Ascending aorta (tissue), 2 donors: Measurements from ENCODE around the gene JUP. TPM values are rescaled to one million over a fixed set of nuclear protein-coding genes. Genes with fewer than 3 reads are reported as not detected.

Source experiments
- DNase-seq, 2 donors: peaks; one replicate each; pipeline ENCODE4 v3.0.0-alpha.2; 2019; ENCODE audit warnings: low spot score in 2 of 2
- H3K27ac ChIP-seq, 2 donors: fragments of 200-600 bp; sonication (generic); one replicate each; pipeline ENCODE4 v1.5.1; 2016 to 2017; ENCODE audit warnings: mild to moderate bottlenecking in 1 of 2
- H3K27me3 ChIP-seq: fragments of 200-600 bp; sonication (generic); one replicate; pipeline ENCODE4 v1.5.1; 2017
- H3K36me3 ChIP-seq, 2 donors: fragments of 200-600 bp; sonication (generic); one replicate each; pipeline ENCODE4 v1.5.1; 2016
- H3K4me1 ChIP-seq, 2 donors: fragments of 200-600 bp; sonication (generic); one replicate each; pipeline ENCODE4 v1.5.1; 2016 to 2017; ENCODE audit warnings: mild to moderate bottlenecking in 1 of 2
- H3K4me3 ChIP-seq, 2 donors: fragments of 200-600 bp; sonication (generic); one replicate each; pipeline ENCODE4 v1.5.1; 2016 to 2017; ENCODE audit warnings: mild to moderate bottlenecking in 1 of 2
- H3K9me3 ChIP-seq, 2 donors: fragments of 200-600 bp; sonication (generic); one replicate each; pipeline ENCODE4 v1.5.1; 2016
- intact Hi-C: fragments of 100-400 bp; cut with DNase I; formaldehyde crosslinking; loops from one replicate; pipeline ENCODE4 v1.15.1; 2023
- total RNA-seq: library from RNA; depleted of rRNA; stranded (reverse); fragments of >200 nt; gene quantifications from one replicate; pipeline ENCODE4 v1.1.0, GENCODE V29; 2016
- TF ChIP-seq, protein P1 (sequence below), 3 experiments: fragments of 200-600 bp in 2 of 3; fragments of 450-650 bp in 1 of 3; sonication (generic) in 2 of 3; IDR thresholded peaks; one replicate each; pipeline ENCODE4 v1.5.1; 2016 to 2019; ENCODE audit warnings: antibody characterized with exemption in 3 of 3, mild to moderate bottlenecking in 1 of 3, moderate library complexity in 1 of 3

JUP gene
- total RNA-seq, 1 donor from 2014 or later = 47.9 TPM

DNA sequence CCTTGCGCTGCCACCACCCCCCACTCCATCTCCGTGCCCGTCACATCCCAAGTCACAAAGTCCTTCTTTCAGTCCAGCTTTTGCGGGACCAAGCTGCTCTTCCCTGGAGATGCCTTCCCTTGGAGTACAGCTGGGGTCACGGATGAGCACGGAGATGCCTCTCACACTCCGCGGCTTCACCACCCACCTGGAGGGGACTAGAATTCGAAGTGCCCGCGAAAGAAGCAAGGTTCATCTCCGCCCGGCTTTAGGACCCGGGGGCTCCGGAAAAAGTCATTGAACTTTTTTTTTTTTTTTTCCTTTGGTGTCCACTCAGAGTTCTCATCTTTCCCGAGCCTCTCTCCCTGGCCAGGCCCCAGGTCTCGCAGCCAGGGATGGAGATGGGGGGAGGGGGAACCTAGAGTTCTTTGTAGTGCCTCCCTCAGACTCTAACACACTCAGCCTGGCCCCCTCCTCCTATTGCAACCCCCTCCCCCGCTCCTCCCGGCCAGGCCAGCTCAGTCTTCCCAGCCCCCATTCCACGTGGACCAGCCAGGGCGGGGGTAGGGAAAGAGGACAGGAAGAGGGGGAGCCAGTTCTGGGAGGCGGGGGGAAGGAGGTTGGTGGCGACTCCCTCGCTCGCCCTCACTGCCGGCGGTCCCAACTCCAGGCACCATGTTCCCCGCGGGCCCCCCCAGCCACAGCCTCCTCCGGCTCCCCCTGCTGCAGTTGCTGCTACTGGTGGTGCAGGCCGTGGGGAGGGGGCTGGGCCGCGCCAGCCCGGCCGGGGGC lies 26.1 kb upstream of the JUP start, which contains the start of gene FKBP10:
Gene FKBP10, plus strand, starts transcription at position 624 of the 771 bp plus-strand sequence. Its CDS starts 31 bp downstream, at position 655.
- H3K36me3 ChIP-seq = peaks cover 0 to 3% of the 10 kb centered on the region in 2 donors
- no peaks in the 10 kb centered on the region for H3K27me3 ChIP-seq
- TF ChIP-seq, protein P1, sequence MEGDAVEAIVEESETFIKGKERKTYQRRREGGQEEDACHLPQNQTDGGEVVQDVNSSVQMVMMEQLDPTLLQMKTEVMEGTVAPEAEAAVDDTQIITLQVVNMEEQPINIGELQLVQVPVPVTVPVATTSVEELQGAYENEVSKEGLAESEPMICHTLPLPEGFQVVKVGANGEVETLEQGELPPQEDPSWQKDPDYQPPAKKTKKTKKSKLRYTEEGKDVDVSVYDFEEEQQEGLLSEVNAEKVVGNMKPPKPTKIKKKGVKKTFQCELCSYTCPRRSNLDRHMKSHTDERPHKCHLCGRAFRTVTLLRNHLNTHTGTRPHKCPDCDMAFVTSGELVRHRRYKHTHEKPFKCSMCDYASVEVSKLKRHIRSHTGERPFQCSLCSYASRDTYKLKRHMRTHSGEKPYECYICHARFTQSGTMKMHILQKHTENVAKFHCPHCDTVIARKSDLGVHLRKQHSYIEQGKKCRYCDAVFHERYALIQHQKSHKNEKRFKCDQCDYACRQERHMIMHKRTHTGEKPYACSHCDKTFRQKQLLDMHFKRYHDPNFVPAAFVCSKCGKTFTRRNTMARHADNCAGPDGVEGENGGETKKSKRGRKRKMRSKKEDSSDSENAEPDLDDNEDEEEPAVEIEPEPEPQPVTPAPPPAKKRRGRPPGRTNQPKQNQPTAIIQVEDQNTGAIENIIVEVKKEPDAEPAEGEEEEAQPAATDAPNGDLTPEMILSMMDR (IDR thresholded peaks at IDR 0.05) = no peak
- H3K4me3 ChIP-seq = peak within 1 kb of the TSS; percentile 81 to 89
- DNase-seq = peak in 1 of 2 donors; percentile 84
- peaks cover 10 to 20% of the 10 kb centered on the region in 2 donors for H3K4me1 ChIP-seq
- H3K27ac ChIP-seq = peak within 1 kb of the TSS; percentile 77 to 87
- intact Hi-C loops = loop anchor here (1.0 to 2.0 kb wide), 2 partner anchors 52 to 107 kb away; partner anchors contain the start of gene KLHL11
- no peaks in the 10 kb centered on the region for H3K9me3 ChIP-seq

DNA sequence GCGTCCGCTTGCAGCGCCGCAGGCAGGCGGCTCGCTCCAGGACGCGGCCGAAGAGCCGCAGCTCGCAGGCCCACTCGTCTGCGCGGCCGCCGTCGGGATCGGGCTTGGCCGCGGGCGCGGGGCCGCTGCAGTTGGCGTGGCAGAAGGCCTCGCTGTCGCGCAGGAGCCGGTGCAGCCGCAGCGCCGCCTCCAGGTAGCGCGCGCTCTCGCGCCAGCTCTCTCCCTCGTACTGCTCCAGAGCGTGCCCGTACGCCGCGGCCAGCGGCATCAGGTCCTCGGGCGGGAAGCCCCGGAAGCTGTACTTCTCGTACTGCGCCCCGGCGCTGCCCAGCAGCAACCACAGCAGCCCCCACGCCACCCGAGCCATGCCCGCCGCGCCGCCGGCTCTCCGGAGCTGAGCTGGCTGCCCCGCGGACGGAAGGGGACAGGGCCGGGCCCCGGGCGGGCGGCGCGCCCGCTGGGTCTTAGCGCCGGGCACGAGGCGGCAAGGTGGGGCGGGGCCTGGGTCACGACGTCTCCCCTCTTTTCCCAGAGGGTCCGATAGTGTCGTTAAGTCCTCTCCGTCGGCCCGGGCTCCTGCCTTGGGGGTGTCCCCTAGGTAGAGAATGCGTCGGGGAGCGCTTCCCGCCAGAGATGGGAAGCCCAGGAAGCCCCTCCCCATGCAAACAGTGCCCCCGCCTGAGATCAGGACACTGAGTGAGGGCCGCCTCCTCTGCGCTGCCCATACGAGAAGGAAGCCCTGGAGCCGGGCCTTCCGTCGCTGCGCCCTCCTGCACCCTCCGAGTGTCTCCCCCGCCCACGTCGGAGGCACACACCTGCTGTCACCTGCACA lies 25.3 kb upstream of the JUP start, which contains the start of gene P3H4:
Gene P3H4, minus strand, starts transcription at position 401 of the 832 bp plus-strand sequence. Its CDS starts 34 bp downstream, at position 367.
- H3K36me3 ChIP-seq = peaks cover 0 to 3% of the 10 kb centered on the region in 2 donors
- H3K27me3 ChIP-seq = no peaks in the 10 kb centered on the region

DNA sequence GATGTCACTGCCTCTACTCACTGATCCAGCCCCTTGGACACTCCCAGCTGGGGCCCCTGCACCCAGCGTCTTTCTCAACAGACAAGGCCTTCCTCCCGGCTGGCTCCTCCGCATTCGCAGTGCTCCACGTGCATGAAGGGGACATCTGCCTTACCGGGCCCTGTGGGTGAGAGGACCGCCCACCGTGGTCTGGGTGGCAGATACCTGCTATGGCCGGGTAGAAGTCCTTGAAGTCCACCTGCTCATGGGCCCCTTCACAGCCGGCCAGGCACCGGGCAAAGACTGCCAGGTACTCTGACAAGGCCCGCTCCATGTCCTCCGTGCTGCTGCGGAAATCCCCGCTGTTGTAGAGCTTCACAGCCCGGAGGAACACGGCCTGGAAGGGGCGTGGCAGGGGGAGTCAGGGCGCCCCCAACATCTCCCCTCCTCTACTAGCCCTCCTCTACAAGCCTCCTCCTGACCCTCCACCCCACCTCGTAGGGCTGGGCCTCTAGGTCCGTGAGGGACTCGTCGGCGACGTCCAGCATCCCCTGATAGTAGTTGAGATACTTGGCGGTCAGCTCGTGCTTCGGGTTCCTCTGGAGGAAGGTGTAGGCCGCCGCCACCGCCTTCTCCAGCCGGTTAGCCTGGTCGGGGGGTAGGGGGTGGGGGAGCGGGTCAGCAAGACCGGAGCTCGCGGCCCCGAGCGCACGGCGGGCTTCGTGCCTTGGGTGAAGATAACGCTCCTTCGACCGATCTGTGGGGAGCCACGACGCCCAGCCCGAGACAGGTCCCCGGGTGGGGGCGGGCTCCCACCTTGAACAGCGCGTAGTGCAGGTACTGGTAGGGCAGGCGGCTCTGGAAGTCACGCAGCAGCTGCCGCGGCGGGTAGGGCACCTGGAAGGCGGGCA lies 24.4 kb upstream of the JUP start:
- no peaks in the 10 kb centered on the region for H3K27me3 ChIP-seq
- peak overlapping the region; percentile 81 to 89 for H3K4me3 ChIP-seq
- H3K36me3 ChIP-seq = peaks cover 0 to 3% of the 10 kb centered on the region in 2 donors
- no peak for DNase-seq
- peaks cover 10 to 20% of the 10 kb centered on the region in 2 donors for H3K4me1 ChIP-seq
- intact Hi-C loops = no loop called here
- TF ChIP-seq, protein P1 (IDR thresholded peaks at IDR 0.05) = no peak
- H3K27ac ChIP-seq = peak overlapping the region; percentile 56 to 87
- H3K9me3 ChIP-seq = no peaks in the 10 kb centered on the region

More for the DNA sequence above, 25.3 kb upstream of the JUP start, which contains the start of gene P3H4:
- peak in 1 of 2 donors; percentile 85 for DNase-seq
- no peaks in the 10 kb centered on the region for H3K9me3 ChIP-seq
- intact Hi-C loops = loop anchor here (1.0 to 2.0 kb wide), 2 partner anchors 53 to 108 kb away; partner anchors contain the start of gene KLHL11
- peak within 1 kb of the TSS; percentile 77 to 87 for H3K27ac ChIP-seq
- peak within 1 kb of the TSS; percentile 81 to 89 for H3K4me3 ChIP-seq
- H3K4me1 ChIP-seq = peaks cover 10 to 20% of the 10 kb centered on the region in 2 donors
- TF ChIP-seq, protein P1 (IDR thresholded peaks at IDR 0.05) = peak; percentile 62 to 83 (median 76)

DNA sequence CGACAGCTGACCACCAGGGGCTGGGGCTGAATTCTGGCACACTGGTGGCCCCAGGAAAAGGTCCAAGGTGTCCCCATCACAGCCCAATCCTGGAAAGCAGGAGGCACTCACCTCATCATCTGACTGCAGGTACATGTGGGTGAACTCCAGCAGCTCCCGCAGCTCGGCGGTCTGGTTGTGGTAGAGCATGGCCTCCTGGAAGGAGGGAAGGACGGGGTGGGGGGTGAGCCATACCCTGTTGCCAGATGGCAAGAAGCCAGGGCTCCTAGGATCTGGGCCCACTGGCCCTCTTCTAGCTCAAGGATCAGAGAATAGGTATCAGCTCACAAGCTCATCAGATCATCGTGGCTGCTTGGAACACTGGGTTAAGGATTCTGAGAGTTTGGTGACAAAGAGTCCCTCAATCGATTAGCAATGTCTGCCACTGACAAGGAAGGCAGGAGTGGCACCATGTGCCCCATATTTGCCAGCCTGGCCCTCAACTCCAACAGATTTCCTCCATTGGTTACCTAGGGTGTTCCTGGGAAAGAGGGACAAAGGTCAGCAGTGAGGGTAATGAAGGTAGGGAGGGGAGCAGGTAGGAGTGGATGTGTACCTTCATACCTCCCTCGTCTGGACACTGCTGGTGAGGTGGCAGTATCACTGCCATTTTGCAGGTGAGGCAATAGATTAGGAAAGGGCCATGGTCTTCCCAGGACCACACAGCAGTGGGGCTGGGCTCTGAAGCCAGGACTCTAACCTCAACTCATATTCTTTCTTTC lies 20.4 kb upstream of the JUP start:
- no peak overlapping the region for H3K4me3 ChIP-seq
- DNase-seq = no peak
- TF ChIP-seq, protein P1 (IDR thresholded peaks at IDR 0.05) = no peak
- H3K27ac ChIP-seq = no peak overlapping the region
- H3K9me3 ChIP-seq = no peaks in the 10 kb centered on the region
- intact Hi-C loops = no loop called here
- H3K36me3 ChIP-seq = peaks cover 0 to 3% of the 10 kb centered on the region in 2 donors
- H3K27me3 ChIP-seq = no peaks in the 10 kb centered on the region
- H3K4me1 ChIP-seq = peaks cover 10 to 13% of the 10 kb centered on the region in 2 donors
